ENCODE results near the gene PTGES3. TPM values are rescaled to one million over a fixed set of nuclear protein-coding genes. Genes with fewer than 3 reads are reported as not detected.

The PTGES3 gene
- total RNA-seq, 1 donor from 2014 or later = 180 TPM

GRCh38 chr12:56724701-56724971, 36.6 kb upstream of the PTGES3 start:
- Mint-ChIP-seq H3K27me3 (ENCODE audit: unreplicated experiment) (peaks cover 5% of the 10 kb centered on the region), H3K4me1 (ENCODE audit: low read depth, unreplicated experiment) (peaks cover 33% of the 10 kb centered on the region), H3K36me3 (ENCODE audit: unreplicated experiment) (peaks cover 9% of the 10 kb centered on the region), H3K27ac (ENCODE audit: unreplicated experiment) (peak overlapping the region; percentile 98), H3K9me3 (ENCODE audit: unreplicated experiment) (peaks cover 10% of the 10 kb centered on the region), H3K4me3 (ENCODE audit: unreplicated experiment) (peak overlapping the region; percentile 98)
- DNase-seq = no peak
- TF ChIP-seq CTCF (IDR thresholded peaks at IDR 0.05; ENCODE audit: partially characterized antibody, unreplicated experiment) = no peak

DNA sequence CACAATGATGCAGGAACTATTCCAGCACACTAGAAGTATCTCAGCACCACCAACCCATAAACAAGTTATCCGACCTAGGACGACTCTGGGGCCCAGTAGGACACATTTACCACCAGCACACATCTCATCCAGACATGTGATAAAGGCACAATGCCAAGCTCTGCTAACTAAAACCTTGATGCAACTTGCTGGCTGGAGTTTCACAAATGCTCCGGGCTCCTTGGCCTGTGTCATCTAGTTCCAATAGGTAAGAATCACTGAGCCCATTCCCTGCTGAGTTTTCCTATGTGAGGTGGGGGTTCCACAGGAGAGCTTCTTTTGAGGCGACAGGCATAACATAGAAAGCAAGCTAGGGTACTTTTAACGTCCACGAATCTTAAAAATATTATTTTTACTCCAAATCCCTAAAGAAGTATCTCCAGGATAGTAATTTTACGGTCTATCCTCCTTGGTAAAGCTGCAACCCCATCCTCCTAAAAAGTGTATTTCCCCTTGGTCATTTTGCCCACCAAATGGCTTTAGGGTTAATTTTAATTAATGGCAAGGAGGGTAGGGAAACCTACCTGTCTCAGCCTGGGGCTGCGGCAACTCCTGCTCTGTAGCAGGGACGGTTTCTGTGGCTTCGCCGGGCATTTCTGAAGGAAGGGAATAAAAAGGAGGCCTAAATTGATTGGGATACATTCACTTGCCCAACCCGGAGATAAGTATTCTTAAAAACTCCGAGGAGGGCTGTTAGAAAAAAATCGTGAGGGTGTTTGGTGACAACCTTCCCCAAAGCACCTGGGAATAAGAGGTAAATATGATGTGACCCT, 36.0 kb upstream of the PTGES3 start:
- peaks cover 36% of the 10 kb centered on the region for H3K4me1 Mint-ChIP-seq (ENCODE audit: low read depth, unreplicated experiment)
- no peak for TF ChIP-seq CTCF (IDR thresholded peaks at IDR 0.05; ENCODE audit: partially characterized antibody, unreplicated experiment)
- DNase-seq = no peak
- peak overlapping the region; percentile 98 for H3K27ac Mint-ChIP-seq (ENCODE audit: unreplicated experiment)
- H3K36me3 Mint-ChIP-seq (ENCODE audit: unreplicated experiment) = peaks cover 11% of the 10 kb centered on the region
- peaks cover 10% of the 10 kb centered on the region for H3K9me3 Mint-ChIP-seq (ENCODE audit: unreplicated experiment)
- H3K4me3 Mint-ChIP-seq (ENCODE audit: unreplicated experiment) = peak overlapping the region; percentile 98
- H3K27me3 Mint-ChIP-seq (ENCODE audit: unreplicated experiment) = peaks cover 2% of the 10 kb centered on the region

GRCh38 chr12:56723352-56723751, 35.3 kb upstream of the PTGES3 start:
- Mint-ChIP-seq H3K27me3 (ENCODE audit: unreplicated experiment) (peaks cover 2% of the 10 kb centered on the region), H3K4me3 (ENCODE audit: unreplicated experiment) (peak overlapping the region; percentile 98), H3K27ac (ENCODE audit: unreplicated experiment) (no peak overlapping the region), H3K9me3 (ENCODE audit: unreplicated experiment) (peaks cover 14% of the 10 kb centered on the region), H3K36me3 (ENCODE audit: unreplicated experiment) (peaks cover 11% of the 10 kb centered on the region), H3K4me1 (ENCODE audit: low read depth, unreplicated experiment) (peaks cover 41% of the 10 kb centered on the region)
- no peak for DNase-seq
- TF ChIP-seq CTCF (IDR thresholded peaks at IDR 0.05; ENCODE audit: partially characterized antibody, unreplicated experiment) = no peak

- peak overlapping the region; percentile 77 for H3K4me3 Mint-ChIP-seq (ENCODE audit: unreplicated experiment)
- peaks cover 2% of the 10 kb centered on the region for H3K27me3 Mint-ChIP-seq (ENCODE audit: unreplicated experiment)
- TF ChIP-seq CTCF (IDR thresholded peaks at IDR 0.05; ENCODE audit: partially characterized antibody, unreplicated experiment) = no peak
- H3K4me1 Mint-ChIP-seq (ENCODE audit: low read depth, unreplicated experiment) = peaks cover 41% of the 10 kb centered on the region
- H3K9me3 Mint-ChIP-seq (ENCODE audit: unreplicated experiment) = peaks cover 14% of the 10 kb centered on the region
- H3K27ac Mint-ChIP-seq (ENCODE audit: unreplicated experiment) = no peak overlapping the region
- peaks cover 11% of the 10 kb centered on the region for H3K36me3 Mint-ChIP-seq (ENCODE audit: unreplicated experiment)
- no peak for DNase-seq
These were observed 34.7 kb upstream of the PTGES3 start for GRCh38 chr12:56722832-56723231.

DNA sequence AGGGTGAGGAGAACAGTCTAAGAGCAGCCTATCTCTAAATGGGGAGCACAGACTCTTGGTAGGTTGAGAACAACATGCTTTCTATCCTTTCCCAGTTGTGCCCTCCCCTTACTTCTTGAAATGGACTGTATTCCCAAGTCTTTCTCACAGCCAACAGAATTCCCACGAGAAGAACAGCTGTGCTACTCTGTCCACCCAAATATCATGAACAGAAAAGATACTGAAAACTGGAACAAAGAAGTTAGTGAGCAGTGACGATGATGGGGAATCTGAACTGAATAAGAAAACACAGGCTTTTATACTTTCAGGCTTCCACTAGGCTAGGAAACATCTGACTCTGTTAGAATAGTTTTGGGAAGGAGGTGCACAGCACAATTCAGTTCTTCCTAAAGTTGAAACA, 33.6 kb upstream of the PTGES3 start:
- Mint-ChIP-seq H3K36me3 (ENCODE audit: unreplicated experiment) (peaks cover 11% of the 10 kb centered on the region), H3K27me3 (ENCODE audit: unreplicated experiment) (peaks cover 4% of the 10 kb centered on the region), H3K9me3 (ENCODE audit: unreplicated experiment) (peaks cover 14% of the 10 kb centered on the region), H3K27ac (ENCODE audit: unreplicated experiment) (no peak overlapping the region), H3K4me1 (ENCODE audit: low read depth, unreplicated experiment) (peaks cover 41% of the 10 kb centered on the region), H3K4me3 (ENCODE audit: unreplicated experiment) (peak overlapping the region; percentile 77)
- TF ChIP-seq CTCF (IDR thresholded peaks at IDR 0.05; ENCODE audit: partially characterized antibody, unreplicated experiment) = no peak
- no peak for DNase-seq
